Measurements from ENCODE around the gene TROAP.

DNA sequence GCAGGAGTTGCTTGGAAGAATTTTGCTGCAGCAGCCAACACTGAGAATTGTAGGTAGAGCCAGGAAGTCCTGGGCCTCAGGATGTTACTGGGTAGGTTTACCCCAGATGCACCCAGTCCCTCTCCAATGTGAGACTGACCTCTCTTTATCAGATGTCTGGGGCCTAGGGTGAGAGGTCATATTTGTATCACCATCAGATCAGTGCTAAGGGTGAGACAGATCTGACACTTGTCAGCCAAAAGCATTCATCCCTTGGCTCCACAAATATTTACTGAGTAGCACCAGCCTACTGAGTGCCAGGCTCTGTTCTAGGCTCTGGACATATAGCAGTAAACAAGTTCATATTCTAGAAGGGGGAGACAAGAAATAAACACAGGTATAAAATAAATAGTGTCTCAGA is 4.3 kb downstream of the TROAP start:
- no peak for TF ChIP-seq EZH2phosphoT487 (IDR thresholded peaks at IDR 0.05; ENCODE audit: borderline replicate concordance, low read depth, low read length)
- TF ChIP-seq, protein P1, sequence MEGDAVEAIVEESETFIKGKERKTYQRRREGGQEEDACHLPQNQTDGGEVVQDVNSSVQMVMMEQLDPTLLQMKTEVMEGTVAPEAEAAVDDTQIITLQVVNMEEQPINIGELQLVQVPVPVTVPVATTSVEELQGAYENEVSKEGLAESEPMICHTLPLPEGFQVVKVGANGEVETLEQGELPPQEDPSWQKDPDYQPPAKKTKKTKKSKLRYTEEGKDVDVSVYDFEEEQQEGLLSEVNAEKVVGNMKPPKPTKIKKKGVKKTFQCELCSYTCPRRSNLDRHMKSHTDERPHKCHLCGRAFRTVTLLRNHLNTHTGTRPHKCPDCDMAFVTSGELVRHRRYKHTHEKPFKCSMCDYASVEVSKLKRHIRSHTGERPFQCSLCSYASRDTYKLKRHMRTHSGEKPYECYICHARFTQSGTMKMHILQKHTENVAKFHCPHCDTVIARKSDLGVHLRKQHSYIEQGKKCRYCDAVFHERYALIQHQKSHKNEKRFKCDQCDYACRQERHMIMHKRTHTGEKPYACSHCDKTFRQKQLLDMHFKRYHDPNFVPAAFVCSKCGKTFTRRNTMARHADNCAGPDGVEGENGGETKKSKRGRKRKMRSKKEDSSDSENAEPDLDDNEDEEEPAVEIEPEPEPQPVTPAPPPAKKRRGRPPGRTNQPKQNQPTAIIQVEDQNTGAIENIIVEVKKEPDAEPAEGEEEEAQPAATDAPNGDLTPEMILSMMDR (conservative IDR thresholded peaks at IDR 0.05; ENCODE audit: low read length): no peak

All from OCI-LY7 (cell line).